Measurements from ENCODE around the gene TEAD1. TPM values are rescaled to one million over a fixed set of nuclear protein-coding genes. Genes with fewer than 3 reads are reported as not detected.

Gene TEAD1
- total RNA-seq (2014; rRNA removed; shearing (Covaris generic); ENCODE audit: low replicate concordance) = 0.18 TPM in 1 of 2 replicates, not detected in the other

GRCh38 chr11:12673924-12674570 is at the start of gene TEAD1:
TSS of gene TEAD1 (plus strand) at chr11:12674421.
- Histone ChIP-seq H3K4me2 (ENCODE audit: low read depth, low read length, poor library complexity, severe bottlenecking) (no peak within 1 kb of the TSS), H3K9me2 (replicated peaks; ENCODE audit: insufficient read depth, low read length) (no peaks in the 10 kb centered on the region), H3K4me3 (ENCODE audit: low read length) (no peak within 1 kb of the TSS), H3K9me3 (ENCODE audit: low read length) (no peaks in the 10 kb centered on the region), H4K20me1 (ENCODE audit: insufficient read depth, low read depth, low read length) (no peaks in the 10 kb centered on the region), H3K36me3 (ENCODE audit: insufficient read depth, low read length) (no peaks in the 10 kb centered on the region), H3K79me2 (ENCODE audit: low read length) (no peaks in the 10 kb centered on the region), H2AFZ (ENCODE audit: low read length) (no peak within 1 kb of the TSS), H3K9ac (ENCODE audit: low read length) (no peak within 1 kb of the TSS), H3K4me1 (ENCODE audit: low read length) (no peaks in the 10 kb centered on the region), H3K27ac (ENCODE audit: low read length) (no peak within 1 kb of the TSS), H3K27me3 (ENCODE audit: low read length) (no peaks in the 10 kb centered on the region)
- no peak for DNase-seq

GRCh38 chr11:12624595-12624994 is 49.6 kb upstream of the TEAD1 start:
- H3K36me3 ChIP-seq (ENCODE audit: insufficient read depth, low read length) = no peaks in the 10 kb centered on the region

DNA sequence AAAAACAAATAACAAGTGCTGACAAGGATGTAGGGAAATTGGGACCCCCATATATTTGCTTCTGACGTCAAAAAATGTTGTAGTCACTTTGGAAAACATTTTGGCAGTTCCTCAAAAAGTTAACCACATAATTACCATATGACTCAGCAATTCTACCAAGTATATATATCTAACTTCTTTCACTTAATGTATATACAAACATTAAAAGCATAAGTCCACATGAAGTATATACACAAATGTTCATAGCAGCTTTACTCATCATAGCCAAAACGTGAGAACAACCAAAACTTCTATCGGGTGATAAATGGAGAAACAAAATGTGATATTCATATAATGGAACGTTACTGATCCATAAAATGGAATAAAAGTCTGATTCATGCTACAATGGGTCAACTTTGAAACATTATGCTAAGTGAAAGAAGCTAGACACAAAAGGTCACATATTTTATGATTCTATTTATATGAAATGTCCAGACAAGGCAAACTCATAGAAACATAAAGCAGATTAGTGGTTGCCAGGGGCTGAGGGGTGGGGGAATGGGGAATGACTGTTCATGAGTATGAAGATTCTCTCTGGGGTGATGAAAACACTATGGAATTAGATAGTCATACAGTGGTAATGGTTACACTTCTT is 48.7 kb upstream of the TEAD1 start:
- Histone ChIP-seq H4K20me1 (ENCODE audit: insufficient read depth, low read depth, low read length) (no peaks in the 10 kb centered on the region), H3K9ac (ENCODE audit: low read length) (no peak overlapping the region), H3K4me3 (ENCODE audit: low read length) (no peak overlapping the region), H3K27me3 (ENCODE audit: low read length) (no peaks in the 10 kb centered on the region), H3K27ac (ENCODE audit: low read length) (no peak overlapping the region), H3K9me3 (ENCODE audit: low read length) (peaks cover 8% of the 10 kb centered on the region; the same call in 1 of the 2 replicates), H3K36me3 (ENCODE audit: insufficient read depth, low read length) (no peaks in the 10 kb centered on the region), H3K79me2 (ENCODE audit: low read length) (no peaks in the 10 kb centered on the region), H3K4me2 (ENCODE audit: low read depth, low read length, poor library complexity, severe bottlenecking) (no peak overlapping the region), H3K4me1 (ENCODE audit: low read length) (no peaks in the 10 kb centered on the region), H2AFZ (ENCODE audit: low read length) (no peak overlapping the region), H3K9me2 (replicated peaks; ENCODE audit: insufficient read depth, low read length) (no peaks in the 10 kb centered on the region)
- no peak for DNase-seq

More at GRCh38 chr11:12624595-12624994, 49.6 kb upstream of the TEAD1 start:
- Histone ChIP-seq H3K9me3 (ENCODE audit: low read length) (peaks cover 8% of the 10 kb centered on the region; the same call in 1 of the 2 replicates), H3K9ac (ENCODE audit: low read length) (no peak overlapping the region), H3K27me3 (ENCODE audit: low read length) (no peaks in the 10 kb centered on the region), H3K4me2 (ENCODE audit: low read depth, low read length, poor library complexity, severe bottlenecking) (no peak overlapping the region), H3K4me3 (ENCODE audit: low read length) (no peak overlapping the region), H3K27ac (ENCODE audit: low read length) (no peak overlapping the region), H2AFZ (ENCODE audit: low read length) (no peak overlapping the region), H4K20me1 (ENCODE audit: insufficient read depth, low read depth, low read length) (no peaks in the 10 kb centered on the region), H3K9me2 (replicated peaks; ENCODE audit: insufficient read depth, low read length) (no peaks in the 10 kb centered on the region), H3K4me1 (ENCODE audit: low read length) (no peaks in the 10 kb centered on the region), H3K79me2 (ENCODE audit: low read length) (no peaks in the 10 kb centered on the region)
- DNase-seq = no peak

DNA sequence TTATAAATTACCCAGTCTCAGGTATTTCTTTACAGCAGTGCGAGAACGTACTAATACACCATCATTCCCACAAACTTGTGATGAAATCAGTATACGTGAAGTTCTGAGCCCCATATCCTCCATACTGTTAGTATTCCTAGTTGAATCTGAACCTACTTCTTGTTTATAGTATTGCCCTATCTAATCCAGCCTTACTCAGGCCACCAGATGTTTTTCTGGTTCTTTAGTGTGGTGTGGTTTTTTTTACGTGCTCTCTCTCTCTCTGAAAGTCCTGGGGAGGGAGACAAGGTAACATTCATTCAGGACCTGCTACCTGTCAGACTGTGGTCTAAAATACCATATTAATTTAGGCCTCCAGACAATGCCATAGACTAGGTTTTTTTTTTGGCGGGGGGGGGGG is 47.6 kb upstream of the TEAD1 start:
- no peak overlapping the region for H3K9ac ChIP-seq (ENCODE audit: low read length)
- DNase-seq = no peak
- no peaks in the 10 kb centered on the region for H3K4me1 ChIP-seq (ENCODE audit: low read length)
- no peaks in the 10 kb centered on the region for H3K27me3 ChIP-seq (ENCODE audit: low read length)
- H3K36me3 ChIP-seq (ENCODE audit: insufficient read depth, low read length) = no peaks in the 10 kb centered on the region
- no peaks in the 10 kb centered on the region for H4K20me1 ChIP-seq (ENCODE audit: insufficient read depth, low read depth, low read length)
- H3K9me2 ChIP-seq (replicated peaks; ENCODE audit: insufficient read depth, low read length) = no peaks in the 10 kb centered on the region
- no peak overlapping the region for H3K4me2 ChIP-seq (ENCODE audit: low read depth, low read length, poor library complexity, severe bottlenecking)
- no peaks in the 10 kb centered on the region for H3K79me2 ChIP-seq (ENCODE audit: low read length)
- peaks cover 8% of the 10 kb centered on the region; the same call in 1 of the 2 replicates for H3K9me3 ChIP-seq (ENCODE audit: low read length)
- H3K27ac ChIP-seq (ENCODE audit: low read length) = no peak overlapping the region
- no peak overlapping the region for H3K4me3 ChIP-seq (ENCODE audit: low read length)
- H2AFZ ChIP-seq (ENCODE audit: low read length) = no peak overlapping the region

- no peak for DNase-seq
- H4K20me1 ChIP-seq (ENCODE audit: insufficient read depth, low read depth, low read length) = no peaks in the 10 kb centered on the region
These were observed 45.9 kb upstream of the TEAD1 start for GRCh38 chr11:12628314-12628713.

DNA sequence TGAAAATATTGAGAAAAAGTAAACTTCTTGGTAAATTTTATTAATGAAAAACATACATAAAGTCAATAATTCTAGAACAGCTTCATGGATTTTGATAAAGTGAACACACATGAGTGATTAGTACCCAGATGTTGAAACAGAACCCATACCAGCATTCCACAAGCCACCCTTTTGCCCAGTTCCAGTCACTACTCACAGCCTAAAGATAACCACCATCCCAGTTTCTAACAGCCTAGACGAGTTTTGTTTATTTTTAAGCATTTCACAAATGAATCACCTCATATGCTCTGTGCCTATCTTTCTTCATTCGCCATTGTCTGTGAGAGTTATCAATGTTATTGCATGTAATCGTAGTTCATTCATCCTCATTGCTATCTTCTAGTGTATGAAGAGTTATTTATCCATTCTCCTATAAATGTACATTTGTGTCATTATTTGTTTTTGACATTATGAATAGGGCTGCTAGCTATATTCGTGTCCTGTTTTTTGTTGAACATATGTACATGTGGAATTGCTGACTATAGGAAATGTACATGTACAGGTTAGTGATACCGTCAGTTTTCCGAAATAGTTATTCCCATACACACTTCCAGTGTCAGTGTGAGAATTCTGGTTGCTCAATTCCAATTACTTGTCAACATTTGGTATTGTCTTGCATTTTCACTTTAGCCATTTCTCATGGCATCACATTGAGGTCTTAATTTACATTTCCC is 44.5 kb upstream of the TEAD1 start:
- H4K20me1 ChIP-seq (ENCODE audit: insufficient read depth, low read depth, low read length) = no peaks in the 10 kb centered on the region
- no peaks in the 10 kb centered on the region for H3K9me2 ChIP-seq (replicated peaks; ENCODE audit: insufficient read depth, low read length)
- H2AFZ ChIP-seq (ENCODE audit: low read length) = no peak overlapping the region
- no peaks in the 10 kb centered on the region for H3K36me3 ChIP-seq (ENCODE audit: insufficient read depth, low read length)
- no peak for DNase-seq
- no peaks in the 10 kb centered on the region for H3K4me1 ChIP-seq (ENCODE audit: low read length)
- H3K27ac ChIP-seq (ENCODE audit: low read length) = no peak overlapping the region
- no peaks in the 10 kb centered on the region for H3K27me3 ChIP-seq (ENCODE audit: low read length)
- no peak overlapping the region for H3K4me2 ChIP-seq (ENCODE audit: low read depth, low read length, poor library complexity, severe bottlenecking)
- H3K9me3 ChIP-seq (ENCODE audit: low read length) = no peaks in the 10 kb centered on the region
- no peak overlapping the region for H3K9ac ChIP-seq (ENCODE audit: low read length)
- no peaks in the 10 kb centered on the region for H3K79me2 ChIP-seq (ENCODE audit: low read length)
- H3K4me3 ChIP-seq (ENCODE audit: low read length) = no peak overlapping the region

More at GRCh38 chr11:12628314-12628713, 45.9 kb upstream of the TEAD1 start:
- Histone ChIP-seq H2AFZ (ENCODE audit: low read length) (no peak overlapping the region), H3K9me3 (ENCODE audit: low read length) (peaks cover 8% of the 10 kb centered on the region; the same call in 1 of the 2 replicates), H3K9ac (ENCODE audit: low read length) (no peak overlapping the region), H3K27ac (ENCODE audit: low read length) (no peak overlapping the region), H3K27me3 (ENCODE audit: low read length) (no peaks in the 10 kb centered on the region), H3K4me1 (ENCODE audit: low read length) (no peaks in the 10 kb centered on the region), H3K79me2 (ENCODE audit: low read length) (no peaks in the 10 kb centered on the region), H3K9me2 (replicated peaks; ENCODE audit: insufficient read depth, low read length) (no peaks in the 10 kb centered on the region), H3K4me2 (ENCODE audit: low read depth, low read length, poor library complexity, severe bottlenecking) (no peak overlapping the region), H3K4me3 (ENCODE audit: low read length) (no peak overlapping the region), H3K36me3 (ENCODE audit: insufficient read depth, low read length) (no peaks in the 10 kb centered on the region)

- Histone ChIP-seq H4K20me1 (ENCODE audit: insufficient read depth, low read depth, low read length) (no peaks in the 10 kb centered on the region), H3K36me3 (ENCODE audit: insufficient read depth, low read length) (no peaks in the 10 kb centered on the region), H3K9me3 (ENCODE audit: low read length) (no peaks in the 10 kb centered on the region), H3K4me1 (ENCODE audit: low read length) (no peaks in the 10 kb centered on the region), H3K27ac (ENCODE audit: low read length) (no peak overlapping the region), H3K4me2 (ENCODE audit: low read depth, low read length, poor library complexity, severe bottlenecking) (no peak overlapping the region), H3K27me3 (ENCODE audit: low read length) (no peaks in the 10 kb centered on the region), H3K4me3 (ENCODE audit: low read length) (no peak overlapping the region), H3K9ac (ENCODE audit: low read length) (no peak overlapping the region), H3K9me2 (replicated peaks; ENCODE audit: insufficient read depth, low read length) (no peaks in the 10 kb centered on the region), H3K79me2 (ENCODE audit: low read length) (no peaks in the 10 kb centered on the region), H2AFZ (ENCODE audit: low read length) (no peak overlapping the region)
- DNase-seq = no peak
These were observed 42.6 kb upstream of the TEAD1 start for GRCh38 chr11:12631651-12632050.

DNA sequence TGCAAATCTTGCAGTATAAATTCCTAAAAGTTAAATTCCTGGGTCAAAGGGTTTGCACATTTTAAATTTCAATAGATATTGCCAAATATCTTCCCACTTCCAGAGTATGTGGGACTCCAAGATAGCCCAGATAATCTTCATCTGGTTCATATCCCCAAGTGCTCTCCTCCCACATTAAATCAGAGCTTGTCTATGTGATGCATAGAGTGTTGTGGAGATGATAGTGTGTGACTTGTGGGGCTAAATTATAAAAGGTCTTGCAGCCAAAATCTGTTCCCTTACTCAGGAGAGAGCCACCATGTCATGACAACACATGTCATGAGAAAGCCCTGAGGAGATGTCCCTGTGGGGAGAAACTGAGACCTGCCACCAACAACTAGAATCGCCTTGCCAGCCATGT is 39.9 kb upstream of the TEAD1 start:
- H3K27me3 ChIP-seq (ENCODE audit: low read length) = no peaks in the 10 kb centered on the region
- no peak for DNase-seq
- H4K20me1 ChIP-seq (ENCODE audit: insufficient read depth, low read depth, low read length) = no peaks in the 10 kb centered on the region
- H3K9me3 ChIP-seq (ENCODE audit: low read length) = no peaks in the 10 kb centered on the region
- H2AFZ ChIP-seq (ENCODE audit: low read length) = no peak overlapping the region
- no peak overlapping the region for H3K9ac ChIP-seq (ENCODE audit: low read length)
- no peaks in the 10 kb centered on the region for H3K4me1 ChIP-seq (ENCODE audit: low read length)
- no peaks in the 10 kb centered on the region for H3K79me2 ChIP-seq (ENCODE audit: low read length)
- no peak overlapping the region for H3K4me3 ChIP-seq (ENCODE audit: low read length)
- H3K9me2 ChIP-seq (replicated peaks; ENCODE audit: insufficient read depth, low read length) = no peaks in the 10 kb centered on the region
- H3K36me3 ChIP-seq (ENCODE audit: insufficient read depth, low read length) = no peaks in the 10 kb centered on the region
- H3K4me2 ChIP-seq (ENCODE audit: low read depth, low read length, poor library complexity, severe bottlenecking) = no peak overlapping the region
- no peak overlapping the region for H3K27ac ChIP-seq (ENCODE audit: low read length)

All from Karpas-422 (cell line).